GM12891 (cell line): ENCODE results near the gene TNFRSF4.

Experiments used
- PAX5 ChIP-seq: IDR thresholded peaks from 2 replicates; pipeline ENCODE4 v1.6.1; 2011; ENCODE audit warnings: low read length, moderate library complexity, mild to moderate bottlenecking; ENCODE audit not compliant: insufficient read depth, severe bottlenecking
- POLR2A ChIP-seq: IDR thresholded peaks from 2 replicates; pipeline ENCODE4 v1.6.1; 2011; ENCODE audit warnings: low read depth, low read length, control low read depth
- POLR2AphosphoS5 ChIP-seq: IDR thresholded peaks from 2 replicates; pipeline ENCODE4 v1.6.1; 2011; ENCODE audit warnings: low read depth, low read length, control low read depth
- POU2F2 ChIP-seq: IDR thresholded peaks from 2 replicates; pipeline ENCODE4 v1.6.1; 2011; ENCODE audit warnings: low read depth, mild to moderate bottlenecking, control low read depth, low read length, moderate library complexity
- SPI1 ChIP-seq: IDR thresholded peaks from 2 replicates; pipeline ENCODE4 v1.6.1; 2011; ENCODE audit warnings: low read depth, low read length, control low read depth
- TAF1 ChIP-seq: IDR thresholded peaks from 2 replicates; pipeline ENCODE4 v1.6.1; 2011; ENCODE audit warnings: low read depth, low read length, control low read depth

GRCh38 chr1:1254667-1254998 lies 40.7 kb upstream of the TNFRSF4 start:
- TF ChIP-seq SPI1 (no peak), TAF1 (no peak), POLR2A (no peak), POLR2AphosphoS5 (no peak), PAX5 (no peak), POU2F2 (no peak)
